SK-N-MC (cell line): ENCODE measurements around the gene ICAM4.
"Not testable (repeated sequence)": the region's sequence is repeated elsewhere in the genome, so short reads cannot be mapped to it uniquely, and the experiment has no call there.

ENCODE experiments used
- EZH2 ChIP-seq: fragments of 200-600 bp; sonication (generic); IDR thresholded peaks from one replicate; pipeline ENCODE4 v1.6.1; 2017; ENCODE audit warnings: antibody characterized with exemption
- FOXP2 ChIP-seq: optimal IDR thresholded peaks from 2 replicates; pipeline ENCODE3; 2011; ENCODE audit warnings: mild to moderate bottlenecking, moderate library complexity; ENCODE audit not compliant: insufficient read depth; ENCODE audit errors: extremely low read length, control extremely low read depth
- POLR2AphosphoS5 ChIP-seq: IDR thresholded peaks from 2 replicates; pipeline ENCODE4 v1.6.1; 2012; ENCODE audit warnings: mild to moderate bottlenecking, low read depth, low read length, borderline replicate concordance

DNA sequence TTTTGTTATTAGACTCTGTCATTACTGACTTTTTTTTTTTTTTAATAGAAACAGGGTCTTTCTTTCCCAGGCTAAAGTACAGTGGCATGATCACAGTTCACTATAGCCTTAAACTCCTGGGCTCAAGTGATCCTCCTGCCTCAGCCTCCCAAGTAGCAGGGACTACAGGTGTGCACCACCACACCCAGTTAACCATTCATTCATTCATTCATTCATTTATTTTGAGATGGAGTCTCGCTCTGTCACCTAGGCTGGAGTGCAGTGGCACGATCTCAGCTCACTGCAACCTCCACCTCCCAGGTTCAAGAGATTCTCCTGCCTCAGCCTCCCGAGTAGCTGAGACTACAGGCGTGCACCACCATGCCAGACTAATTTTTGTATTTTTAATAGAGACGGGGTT lies 4.7 kb upstream of the ICAM4 start:
- TF ChIP-seq EZH2, POLR2AphosphoS5, FOXP2: not testable (repeated sequence)
